HEK293T (cell line): ENCODE measurements around the gene CLIP3.

Source experiments
- HDGF ChIP-seq: fragments of 450-650 bp; IDR thresholded peaks from 2 replicates; pipeline ENCODE4 v1.6.1; 2017; ENCODE audit warnings: antibody characterized with exemption, borderline replicate concordance
- TARDBP ChIP-seq: fragments of 450-650 bp; IDR thresholded peaks from 2 replicates; pipeline ENCODE4 v1.6.1; 2016

DNA sequence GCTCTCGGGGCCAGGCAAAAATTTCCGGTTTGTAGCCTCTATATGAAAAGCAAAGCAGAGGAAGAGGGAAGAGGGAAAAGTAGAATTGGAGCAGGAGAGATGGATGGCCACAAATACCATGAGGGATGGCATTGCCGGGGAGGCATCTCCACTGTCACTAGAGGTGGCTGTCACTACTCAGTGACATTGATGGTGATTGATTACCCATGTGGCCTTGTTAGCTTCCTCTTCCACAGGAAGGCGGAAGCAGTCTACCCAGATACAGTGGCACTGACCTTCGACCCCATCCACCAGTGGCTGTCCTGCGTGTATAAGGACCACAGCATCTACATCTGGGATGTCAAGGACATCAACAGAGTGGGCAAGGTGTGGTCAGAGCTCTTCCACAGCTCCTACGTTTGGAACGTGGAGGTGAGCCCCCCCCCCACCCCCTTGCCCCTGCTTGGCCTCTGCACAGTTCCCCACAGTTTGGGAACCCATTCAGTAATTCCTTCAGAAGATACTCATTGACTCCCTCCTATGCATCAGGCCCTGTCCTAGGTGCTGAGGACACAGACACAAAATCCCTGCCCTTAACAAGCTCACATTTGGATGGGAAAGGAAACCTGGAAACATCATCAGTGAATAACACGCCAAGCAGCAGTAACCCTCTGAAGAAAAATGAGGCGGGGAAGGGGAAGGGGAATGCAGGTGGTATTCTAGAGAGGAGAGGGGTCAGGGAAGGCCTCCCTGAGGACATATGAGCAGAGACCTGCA lies 40.6 kb upstream of the CLIP3 start:
- TF ChIP-seq HDGF (no peak), TARDBP (no peak)
